ENCODE data around the gene TTC21A.

The TTC21A gene

DNA sequence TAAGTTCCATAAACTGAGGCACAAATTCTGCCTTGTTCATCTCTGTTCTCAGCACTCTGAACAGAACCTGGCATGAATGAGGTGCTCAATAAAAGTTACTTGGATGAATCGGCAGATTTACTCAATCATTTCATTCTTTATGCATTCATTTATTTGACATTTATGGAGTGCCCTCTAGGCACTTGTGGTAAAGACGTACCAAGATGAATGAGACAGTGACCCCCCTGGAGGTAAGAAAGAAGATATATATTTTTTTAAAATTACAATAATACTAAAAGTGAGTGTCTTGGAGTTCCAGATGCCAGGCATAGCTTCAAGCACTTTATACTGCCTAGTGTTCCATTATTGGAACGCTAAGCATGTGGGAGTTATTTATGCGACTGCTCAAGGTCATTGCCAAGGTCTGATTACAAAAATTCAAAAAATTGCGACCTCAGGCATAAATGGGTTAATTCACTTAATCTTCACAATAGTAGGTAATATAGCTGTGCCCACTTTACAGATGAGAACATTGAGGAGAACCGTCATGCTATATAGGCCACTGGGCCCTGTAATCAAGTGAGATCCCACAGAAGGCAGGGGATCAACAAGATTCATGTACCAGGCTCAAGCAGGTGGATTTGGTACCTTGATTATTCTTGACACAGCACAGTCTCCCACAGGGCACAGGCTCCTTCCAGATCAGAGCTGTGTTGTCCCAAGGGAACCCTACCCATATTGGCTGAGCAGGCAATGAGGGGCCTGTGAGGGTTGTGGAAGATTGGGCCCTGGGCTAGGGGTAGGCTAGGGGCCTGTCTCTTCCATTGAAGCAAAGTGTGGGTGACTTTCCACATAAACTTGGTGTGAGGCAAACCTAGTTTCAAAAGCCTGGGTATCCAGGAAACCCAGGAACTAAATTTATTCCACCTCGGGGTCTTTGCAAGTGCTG lies 74.2 kb downstream of the TTC21A start:
- no peak for DNase-seq (ENCODE audit: low spot score)

- no peak for DNase-seq (ENCODE audit: low spot score)
These were observed 76.0 kb downstream of the TTC21A start for GRCh38 chr3:39183211-39184080.

GRCh38 chr3:39184081-39184967 lies 76.8 kb downstream of the TTC21A start:
- no peak for DNase-seq (ENCODE audit: low spot score)

GRCh38 chr3:39184968-39185285 lies 77.4 kb downstream of the TTC21A start:
- DNase-seq (ENCODE audit: low spot score): no peak

GRCh38 chr3:39185326-39185958 lies 78.0 kb downstream of the TTC21A start:
- no peak for DNase-seq (ENCODE audit: low spot score)

GRCh38 chr3:39185959-39186691 lies 78.6 kb downstream of the TTC21A start:
- DNase-seq (ENCODE audit: low spot score): no peak

DNA sequence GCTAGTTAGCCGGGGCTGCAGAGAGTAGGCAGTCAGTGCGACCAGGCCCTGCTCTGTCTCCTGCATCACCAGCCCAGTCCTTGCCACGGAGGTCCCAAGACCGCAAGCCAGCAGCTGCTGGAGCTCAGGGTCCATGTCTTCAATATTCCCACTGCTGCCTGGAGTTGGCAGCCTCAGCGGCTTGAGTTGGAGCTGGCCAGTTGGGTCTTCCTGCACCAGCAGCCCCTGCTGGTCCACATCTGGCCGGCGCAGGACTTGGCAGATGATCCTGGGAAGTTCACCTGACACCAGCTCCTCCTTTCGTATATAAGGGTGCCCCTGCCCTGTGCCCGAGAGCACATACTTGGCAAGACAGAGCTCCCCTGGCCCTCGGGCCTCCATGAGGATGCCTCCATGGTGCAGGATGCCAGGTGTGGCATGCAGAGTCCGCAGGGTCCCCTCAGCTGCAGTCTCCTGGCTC lies 79.2 kb downstream of the TTC21A start:
- no peak for DNase-seq (ENCODE audit: low spot score)

GRCh38 chr3:39187372-39188155 lies 80.1 kb downstream of the TTC21A start:
- DNase-seq (ENCODE audit: low spot score): no peak

Measured in CD4-positive, alpha-beta T cell treated with Interleukin-15 for 4 hours (primary cell).